Smooth muscle cell (in vitro differentiated cells): ENCODE data around the gene TROAP. TPM values are rescaled to one million over a fixed set of nuclear protein-coding genes. Genes with fewer than 3 reads are reported as not detected.
"Not testable (repeated sequence)": the region's sequence is repeated elsewhere in the genome, so short reads cannot be mapped to it uniquely, and the experiment has no call there.

Experiments
- DNase-seq: peaks from one replicate; lab custom pipeline; 2025; ENCODE audit not compliant: unreplicated experiment; lab: John Stamatoyannopoulos, UW
- H2AFZ ChIP-seq: fragments of 200-600 bp; sonication (generic); 2 replicates; pipeline ENCODE4 v1.6.0; 2016; ENCODE audit warnings: antibody characterized with exemption, low read depth, mild to moderate bottlenecking
- H3F3A ChIP-seq: fragments of 200-600 bp; sonication (generic); 2 replicates; pipeline ENCODE4 v1.6.0; 2017; ENCODE audit warnings: antibody characterized with exemption, low read depth
- H3K27ac ChIP-seq: fragments of 200-600 bp; sonication (generic); 2 replicates; pipeline ENCODE4 v1.5.1; 2016; ENCODE audit warnings: low read depth, mild to moderate bottlenecking
- H3K27me3 ChIP-seq: fragments of 200-600 bp; sonication (generic); 2 replicates; pipeline ENCODE4 v1.6.1; 2016; ENCODE audit warnings: low read depth, mild to moderate bottlenecking
- H3K36me3 ChIP-seq: fragments of 200-600 bp; sonication (generic); 2 replicates; pipeline ENCODE4 v1.5.1; 2016; ENCODE audit warnings: low read depth
- H3K4me1 ChIP-seq: fragments of 200-600 bp; sonication (generic); 2 replicates; pipeline ENCODE4 v1.5.1; 2016; ENCODE audit warnings: low read depth
- H3K4me2 ChIP-seq: fragments of 200-600 bp; sonication (generic); 2 replicates; pipeline ENCODE4 v1.6.0; 2016; ENCODE audit warnings: mild to moderate bottlenecking
- H3K4me3 ChIP-seq: fragments of 200-600 bp; sonication (generic); 2 replicates; pipeline ENCODE4 v1.5.1; 2016; ENCODE audit warnings: mild to moderate bottlenecking
- H3K79me2 ChIP-seq: fragments of 200-600 bp; sonication (generic); 2 replicates; pipeline ENCODE4 v1.6.0; 2016; ENCODE audit warnings: low read depth, mild to moderate bottlenecking
- H3K9ac ChIP-seq: fragments of 200-600 bp; sonication (generic); 2 replicates; pipeline ENCODE4 v1.6.0; 2016; ENCODE audit warnings: low read depth
- H3K9me3 ChIP-seq: fragments of 200-600 bp; sonication (generic); replicated peaks from 2 replicates; pipeline ENCODE4 v1.5.1; 2016; ENCODE audit warnings: low read depth
- H4K20me1 ChIP-seq: fragments of 200-600 bp; sonication (generic); 2 replicates; pipeline ENCODE4 v1.6.0; 2016; ENCODE audit warnings: low read depth
- WGBS: methylation state at CpG from one replicate; pipeline ENCODE4 v1.1.7; 2016; ENCODE audit warnings: low lambda C conversion rate; 5-methylcytosine and 5-hydroxymethylcytosine counted together
- polyA plus RNA-seq: library from polyadenylated mRNA; unstranded; fragments of >200 nt; fragmentation: Nextera tagmentation; extraction: Ambion mirVana; gene quantifications from 2 replicates; pipeline ENCODE4 v1.2.1, GENCODE V29; 2016
- total RNA-seq: library from RNA; depleted of rRNA; stranded (reverse); fragments of >200 nt; gene quantifications from 2 replicates; pipeline ENCODE4 v1.2.3, GENCODE V29; 2014
- TF ChIP-seq, protein P1 (sequence below): fragments of 200-600 bp; sonication (generic); IDR thresholded peaks from 2 replicates; pipeline ENCODE4 v1.5.1; 2017; ENCODE audit warnings: borderline replicate concordance, mild to moderate bottlenecking, antibody characterized with exemption; ENCODE audit not compliant: insufficient read depth, poor library complexity, severe bottlenecking

Gene TROAP
- total and polyA plus RNA-seq, 2 experiments from 2014 or later = 3.7 to 8.5 TPM

DNA sequence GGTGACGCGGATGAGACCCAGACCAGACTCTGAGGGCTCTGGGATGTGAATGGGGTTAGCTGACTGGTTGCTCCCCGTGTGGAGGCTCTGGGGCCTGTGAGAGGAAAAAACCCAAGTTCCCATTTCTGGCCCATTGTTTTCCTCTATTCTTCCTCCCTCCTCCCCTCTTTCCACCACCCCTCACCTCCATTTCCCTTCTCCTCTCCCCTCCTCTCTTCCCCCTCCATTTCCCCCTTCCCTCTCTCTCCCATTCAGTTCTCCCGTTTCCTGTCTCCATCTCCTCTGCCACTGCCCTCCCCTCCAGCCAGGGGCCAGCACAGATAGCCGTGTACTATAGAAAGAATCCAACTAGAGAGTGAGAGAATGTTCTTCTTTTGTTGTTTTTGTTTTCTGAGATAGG is 40.8 kb upstream of the TROAP start:
- no peak for DNase-seq
- H3K27me3 ChIP-seq = peaks cover 1% of the 10 kb centered on the region
- H3K4me2 ChIP-seq = no peak overlapping the region
- no peaks in the 10 kb centered on the region for H3K79me2 ChIP-seq
- TF ChIP-seq, protein P1, sequence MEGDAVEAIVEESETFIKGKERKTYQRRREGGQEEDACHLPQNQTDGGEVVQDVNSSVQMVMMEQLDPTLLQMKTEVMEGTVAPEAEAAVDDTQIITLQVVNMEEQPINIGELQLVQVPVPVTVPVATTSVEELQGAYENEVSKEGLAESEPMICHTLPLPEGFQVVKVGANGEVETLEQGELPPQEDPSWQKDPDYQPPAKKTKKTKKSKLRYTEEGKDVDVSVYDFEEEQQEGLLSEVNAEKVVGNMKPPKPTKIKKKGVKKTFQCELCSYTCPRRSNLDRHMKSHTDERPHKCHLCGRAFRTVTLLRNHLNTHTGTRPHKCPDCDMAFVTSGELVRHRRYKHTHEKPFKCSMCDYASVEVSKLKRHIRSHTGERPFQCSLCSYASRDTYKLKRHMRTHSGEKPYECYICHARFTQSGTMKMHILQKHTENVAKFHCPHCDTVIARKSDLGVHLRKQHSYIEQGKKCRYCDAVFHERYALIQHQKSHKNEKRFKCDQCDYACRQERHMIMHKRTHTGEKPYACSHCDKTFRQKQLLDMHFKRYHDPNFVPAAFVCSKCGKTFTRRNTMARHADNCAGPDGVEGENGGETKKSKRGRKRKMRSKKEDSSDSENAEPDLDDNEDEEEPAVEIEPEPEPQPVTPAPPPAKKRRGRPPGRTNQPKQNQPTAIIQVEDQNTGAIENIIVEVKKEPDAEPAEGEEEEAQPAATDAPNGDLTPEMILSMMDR = no peak
- WGBS = 83% methylated on average over 4 of the region's 5 CpGs
- no peaks in the 10 kb centered on the region for H3F3A ChIP-seq
- no peak overlapping the region for H2AFZ ChIP-seq
- H3K4me3 ChIP-seq = no peak overlapping the region
- no peaks in the 10 kb centered on the region for H3K36me3 ChIP-seq
- no peak overlapping the region for H3K9ac ChIP-seq
- H3K9me3 ChIP-seq = no peaks in the 10 kb centered on the region
- no peaks in the 10 kb centered on the region for H4K20me1 ChIP-seq
- H3K4me1 ChIP-seq = no peaks in the 10 kb centered on the region
- no peak overlapping the region for H3K27ac ChIP-seq

DNA sequence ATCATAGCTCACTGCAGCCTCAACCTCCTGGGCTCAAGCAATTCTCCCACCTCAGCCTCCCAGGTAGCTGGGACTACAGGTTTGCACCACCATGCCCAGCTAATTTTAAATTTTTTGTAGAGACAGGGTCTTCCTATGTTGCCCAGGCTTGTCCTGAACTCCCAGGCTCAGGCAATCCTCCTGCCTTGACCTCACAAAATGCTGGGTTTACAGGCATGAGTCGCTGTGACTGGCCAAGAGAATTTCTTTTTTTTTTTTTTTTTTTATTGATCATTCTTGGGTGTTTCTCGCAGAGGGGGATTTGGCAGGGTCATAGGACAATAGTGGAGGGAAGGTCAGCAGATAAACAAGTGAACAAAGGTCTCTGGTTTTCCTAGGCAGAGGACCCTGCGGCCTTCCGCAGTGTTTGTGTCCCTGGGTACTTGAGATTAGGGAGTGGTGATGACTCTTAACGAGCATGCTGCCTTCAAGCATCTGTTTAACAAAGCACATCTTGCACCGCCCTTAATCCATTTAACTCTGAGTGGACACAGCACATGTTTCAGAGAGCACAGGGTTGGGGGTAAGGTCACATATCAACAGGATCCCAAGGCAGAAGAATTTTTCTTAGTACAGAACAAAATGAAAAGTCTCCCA is 40.2 kb upstream of the TROAP start:
- H3K4me3 ChIP-seq, H3K79me2 ChIP-seq, H3K36me3 ChIP-seq, H3K4me1 ChIP-seq, H3K4me2 ChIP-seq, H2AFZ ChIP-seq, H3F3A ChIP-seq, H3K27me3 ChIP-seq, H4K20me1 ChIP-seq, H3K9me3 ChIP-seq, H3K9ac ChIP-seq, H3K27ac ChIP-seq, DNase-seq: not testable (repeated sequence)
- 60% methylated on average over 3 of the region's 6 CpGs for WGBS

DNA sequence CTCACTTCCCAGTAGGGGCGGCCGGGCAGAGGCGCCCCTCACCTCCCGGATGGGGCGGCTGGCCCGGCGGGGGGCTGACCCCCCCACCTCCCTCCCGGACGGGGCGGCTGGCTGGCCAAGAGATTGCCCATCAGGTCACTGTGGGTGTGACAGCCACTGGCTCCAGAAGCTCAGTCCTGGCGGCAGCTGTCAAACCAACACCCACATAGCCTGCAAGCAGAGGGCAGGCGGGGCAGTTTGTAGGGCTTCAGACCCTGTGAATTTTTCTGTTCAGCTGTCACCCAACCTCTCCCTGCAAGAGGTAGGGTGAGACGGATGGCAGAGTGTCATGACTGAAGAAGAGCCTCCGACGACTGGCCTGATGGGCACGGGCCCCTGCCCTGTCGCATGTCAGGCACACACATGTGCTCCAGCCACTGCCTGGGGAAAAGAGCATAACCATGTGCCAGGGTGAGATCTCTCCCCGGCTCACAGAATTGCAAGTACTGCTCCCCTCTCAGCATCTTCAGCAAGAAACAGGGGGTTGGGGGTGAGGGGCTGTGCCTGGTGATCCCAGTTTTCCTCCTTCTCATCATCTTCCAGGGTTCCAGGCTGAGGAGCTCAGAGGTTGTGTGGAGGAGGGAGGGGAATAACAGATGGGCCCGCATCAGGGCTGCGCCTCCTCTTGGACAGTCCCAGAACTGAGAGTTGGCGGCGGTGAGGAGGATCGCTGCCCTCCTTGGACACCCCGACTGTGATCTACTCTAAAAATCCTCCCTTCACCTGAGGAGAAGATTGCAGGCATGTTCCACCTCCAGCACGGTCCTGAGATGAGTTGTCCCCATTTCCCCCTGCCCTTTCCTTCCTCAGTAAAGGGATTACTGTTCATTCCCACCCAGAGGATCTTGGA is 39.3 kb upstream of the TROAP start:
- no peaks in the 10 kb centered on the region for H3F3A ChIP-seq
- 94% methylated on average over 25 of the region's 25 CpGs for WGBS
- no peak overlapping the region for H3K9ac ChIP-seq
- no peak overlapping the region for H2AFZ ChIP-seq
- H3K9me3 ChIP-seq = no peaks in the 10 kb centered on the region
- no peak overlapping the region for H3K27ac ChIP-seq
- no peak for DNase-seq
- H3K79me2 ChIP-seq = no peaks in the 10 kb centered on the region
- H3K4me1 ChIP-seq = no peaks in the 10 kb centered on the region
- H3K4me3 ChIP-seq = no peak overlapping the region
- TF ChIP-seq, protein P1 = no peak
- H3K27me3 ChIP-seq = peaks cover 5% of the 10 kb centered on the region
- no peaks in the 10 kb centered on the region for H4K20me1 ChIP-seq
- H3K4me2 ChIP-seq = no peak overlapping the region
- H3K36me3 ChIP-seq = no peaks in the 10 kb centered on the region

DNA sequence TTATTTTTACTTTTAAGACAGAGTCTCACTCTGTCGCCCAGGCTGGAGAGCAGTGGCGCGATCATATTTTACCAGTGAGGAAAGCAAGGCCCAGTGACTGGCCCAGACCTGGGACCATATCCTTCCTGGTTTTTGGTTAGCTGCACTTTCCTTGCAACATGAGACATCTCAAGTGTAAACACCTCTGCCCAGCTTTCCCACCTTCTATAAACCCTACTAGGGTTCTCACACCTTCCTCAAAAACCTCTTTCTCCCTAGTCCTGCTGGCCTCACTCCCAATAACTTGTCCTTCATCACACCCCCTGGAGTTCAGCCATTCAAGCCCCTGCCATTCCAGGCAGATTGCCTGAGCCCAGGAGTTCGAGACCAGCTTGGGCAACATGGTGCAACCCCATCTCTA is 38.4 kb upstream of the TROAP start:
- no peak overlapping the region for H3K4me2 ChIP-seq
- 87% methylated on average over 4 of the region's 4 CpGs for WGBS
- TF ChIP-seq, protein P1 = no peak
- H3K27ac ChIP-seq = no peak overlapping the region
- H3K9me3 ChIP-seq = no peaks in the 10 kb centered on the region
- no peak for DNase-seq
- H3K9ac ChIP-seq = no peak overlapping the region
- H3K4me3 ChIP-seq = no peak overlapping the region
- no peak overlapping the region for H2AFZ ChIP-seq
- no peaks in the 10 kb centered on the region for H3K36me3 ChIP-seq
- no peaks in the 10 kb centered on the region for H4K20me1 ChIP-seq
- no peaks in the 10 kb centered on the region for H3K4me1 ChIP-seq
- no peaks in the 10 kb centered on the region for H3K79me2 ChIP-seq
- peaks cover 5% of the 10 kb centered on the region for H3K27me3 ChIP-seq
- H3F3A ChIP-seq = no peaks in the 10 kb centered on the region
